Nephron progenitor cell (in vitro differentiated cells): ENCODE data around the gene ZNF142.

Experiments used
- DNase-seq: peaks from one replicate; pipeline ENCODE4 v3.0.0; 2021
- H3K27ac Mint-ChIP-seq: 2 replicates; pipeline ENCODE4 v1.8.0; 2021; ENCODE audit warnings: mild to moderate bottlenecking, moderate library complexity, mixed read lengths
- H3K27me3 Mint-ChIP-seq: 2 replicates; pipeline ENCODE4 v1.8.0; 2021; ENCODE audit warnings: mild to moderate bottlenecking, low read depth, mixed read lengths; ENCODE audit not compliant: poor library complexity
- H3K36me3 Mint-ChIP-seq: 2 replicates; pipeline ENCODE4 v1.8.0; 2021; ENCODE audit warnings: low read depth, mixed read lengths
- H3K4me1 Mint-ChIP-seq: 2 replicates; pipeline ENCODE4 v1.8.0; 2021; ENCODE audit warnings: mixed read lengths
- H3K4me3 Mint-ChIP-seq: 2 replicates; pipeline ENCODE4 v1.8.0; 2021; ENCODE audit warnings: mild to moderate bottlenecking, moderate library complexity, mixed read lengths
- H3K9me3 Mint-ChIP-seq: 2 replicates; pipeline ENCODE4 v1.8.0; 2021; ENCODE audit warnings: mild to moderate bottlenecking, moderate library complexity, mixed read lengths
- CTCF ChIP-seq: fragments of 200-600 bp; sonication (generic); IDR thresholded peaks from 2 replicates; pipeline ENCODE4 v1.5.0; 2021; ENCODE audit warnings: antibody characterized with exemption

The ZNF142 gene

GRCh38 chr2:218648088-218648786 is 11.2 kb downstream of the ZNF142 start:
- TF ChIP-seq CTCF: peak; percentile 76
- Mint-ChIP-seq H3K4me3 (no peak overlapping the region), H3K27me3 (no peaks in the 10 kb centered on the region), H3K4me1 (no peaks in the 10 kb centered on the region), H3K9me3 (no peaks in the 10 kb centered on the region), H3K27ac (peak overlapping the region; percentile 86), H3K36me3 (peaks cover 60% of the 10 kb centered on the region)
- DNase-seq: peak; percentile 53

GRCh38 chr2:218645126-218645525 is 14.3 kb downstream of the ZNF142 start:
- H3K27me3 Mint-ChIP-seq: no peaks in the 10 kb centered on the region
- no peaks in the 10 kb centered on the region for H3K4me1 Mint-ChIP-seq
- H3K36me3 Mint-ChIP-seq: peaks cover 56% of the 10 kb centered on the region
- DNase-seq: no peak
- H3K9me3 Mint-ChIP-seq: no peaks in the 10 kb centered on the region
- H3K27ac Mint-ChIP-seq: no peak overlapping the region
- H3K4me3 Mint-ChIP-seq: no peak overlapping the region
- no peak for TF ChIP-seq CTCF

GRCh38 chr2:218644721-218645120 is 14.7 kb downstream of the ZNF142 start:
- Mint-ChIP-seq H3K36me3 (peaks cover 56% of the 10 kb centered on the region), H3K9me3 (no peaks in the 10 kb centered on the region), H3K27me3 (no peaks in the 10 kb centered on the region), H3K4me3 (no peak overlapping the region), H3K4me1 (no peaks in the 10 kb centered on the region), H3K27ac (no peak overlapping the region)
- no peak for DNase-seq
- no peak for TF ChIP-seq CTCF

GRCh38 chr2:218643751-218644310 is 15.6 kb downstream of the ZNF142 start:
- Mint-ChIP-seq H3K27me3 (no peaks in the 10 kb centered on the region), H3K4me3 (no peak overlapping the region), H3K9me3 (no peaks in the 10 kb centered on the region), H3K27ac (no peak overlapping the region), H3K36me3 (peaks cover 58% of the 10 kb centered on the region), H3K4me1 (no peaks in the 10 kb centered on the region)
- no peak for DNase-seq
- no peak for TF ChIP-seq CTCF

GRCh38 chr2:218642786-218643185 is 16.6 kb downstream of the ZNF142 start:
- DNase-seq: no peak
- H3K4me3 Mint-ChIP-seq: no peak overlapping the region
- no peaks in the 10 kb centered on the region for H3K9me3 Mint-ChIP-seq
- no peaks in the 10 kb centered on the region for H3K27me3 Mint-ChIP-seq
- TF ChIP-seq CTCF: no peak
- H3K4me1 Mint-ChIP-seq: no peaks in the 10 kb centered on the region
- H3K27ac Mint-ChIP-seq: no peak overlapping the region
- peaks cover 57% of the 10 kb centered on the region for H3K36me3 Mint-ChIP-seq

- TF ChIP-seq CTCF: no peak
- DNase-seq: no peak
- Mint-ChIP-seq H3K36me3 (peaks cover 57% of the 10 kb centered on the region), H3K9me3 (no peaks in the 10 kb centered on the region), H3K4me3 (no peak overlapping the region), H3K27ac (no peak overlapping the region), H3K27me3 (no peaks in the 10 kb centered on the region), H3K4me1 (no peaks in the 10 kb centered on the region)
Observed at GRCh38 chr2:218642121-218642656, 17.2 kb downstream of the ZNF142 start.
